Epithelial cell of esophagus (primary cell): ENCODE results near the gene RANBP3.

Source experiments
- DNase-seq: peaks from one replicate; pipeline ENCODE4 v3.0.0; 2010; ENCODE audit warnings: low read depth
- H3K4me3 ChIP-seq: 2 replicates; pipeline ENCODE4 v1.5.1; 2011; ENCODE audit warnings: mild to moderate bottlenecking, low read length, control low read depth
- CTCF ChIP-seq: IDR thresholded peaks from 2 replicates; pipeline ENCODE4 v1.5.1; 2011; ENCODE audit warnings: low read depth, mild to moderate bottlenecking, low read length, control low read depth, inconsistent platforms; ENCODE audit not compliant: insufficient read depth; ENCODE audit errors: missing control alignments

Gene RANBP3

GRCh38 chr19:5922161-5922545, 55.8 kb downstream of the RANBP3 start:
- H3K4me3 ChIP-seq: no peak overlapping the region
- DNase-seq: no peak
- TF ChIP-seq CTCF: no peak

GRCh38 chr19:5921516-5922160, 56.3 kb downstream of the RANBP3 start:
- TF ChIP-seq CTCF: no peak
- no peak overlapping the region for H3K4me3 ChIP-seq

GRCh38 chr19:5918463-5919079, 59.4 kb downstream of the RANBP3 start:
- DNase-seq: no peak
- no peak overlapping the region for H3K4me3 ChIP-seq
- no peak for TF ChIP-seq CTCF

More at GRCh38 chr19:5921516-5922160, 56.3 kb downstream of the RANBP3 start:
- DNase-seq: no peak

GRCh38 chr19:5917431-5918107, 60.4 kb downstream of the RANBP3 start:
- no peak overlapping the region for H3K4me3 ChIP-seq
- no peak for TF ChIP-seq CTCF
- no peak for DNase-seq

- no peak overlapping the region for H3K4me3 ChIP-seq
- DNase-seq: no peak
- no peak for TF ChIP-seq CTCF
These were observed 61.7 kb downstream of the RANBP3 start for GRCh38 chr19:5916181-5916708.

- DNase-seq: no peak
- no peak overlapping the region for H3K4me3 ChIP-seq
- TF ChIP-seq CTCF: no peak
These were observed 62.2 kb downstream of the RANBP3 start for GRCh38 chr19:5915782-5916165.
